Tracheal epithelial cell (primary cell): Measurements from ENCODE around the gene APOA5. TPM values are rescaled to one million over a fixed set of nuclear protein-coding genes. Genes with fewer than 3 reads are reported as not detected.

Experiments used
- total RNA-seq: library from RNA; depleted of rRNA; stranded (reverse); fragments of >200 nt; gene quantifications from 2 replicates; pipeline ENCODE4 v1.2.1, GENCODE V29; 2014

The APOA5 gene, protein sequence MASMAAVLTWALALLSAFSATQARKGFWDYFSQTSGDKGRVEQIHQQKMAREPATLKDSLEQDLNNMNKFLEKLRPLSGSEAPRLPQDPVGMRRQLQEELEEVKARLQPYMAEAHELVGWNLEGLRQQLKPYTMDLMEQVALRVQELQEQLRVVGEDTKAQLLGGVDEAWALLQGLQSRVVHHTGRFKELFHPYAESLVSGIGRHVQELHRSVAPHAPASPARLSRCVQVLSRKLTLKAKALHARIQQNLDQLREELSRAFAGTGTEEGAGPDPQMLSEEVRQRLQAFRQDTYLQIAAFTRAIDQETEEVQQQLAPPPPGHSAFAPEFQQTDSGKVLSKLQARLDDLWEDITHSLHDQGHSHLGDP
- not detected in 2 replicates for total RNA-seq

DNA sequence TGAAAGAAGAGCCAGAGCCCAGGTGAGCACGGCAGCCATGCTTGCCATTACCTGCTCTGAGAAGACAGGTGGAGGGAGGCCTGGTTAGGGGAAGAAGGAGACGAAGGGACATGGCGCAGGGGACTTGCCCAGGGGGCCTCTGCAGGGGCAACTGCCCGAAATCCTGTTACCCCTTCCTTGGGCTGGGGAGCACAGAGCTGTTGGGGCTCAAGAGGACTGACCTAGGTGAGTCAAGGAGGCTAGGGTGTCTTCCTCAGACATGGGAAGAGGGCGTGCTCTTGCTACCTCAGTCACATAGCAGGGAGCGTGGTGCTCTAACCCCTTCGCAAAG lies at the start of gene APOA5:
Gene APOA5 (minus strand): TSS at position 67 of the 331 bp plus-strand sequence. CDS start 19 bp downstream, at position 48.

DNA sequence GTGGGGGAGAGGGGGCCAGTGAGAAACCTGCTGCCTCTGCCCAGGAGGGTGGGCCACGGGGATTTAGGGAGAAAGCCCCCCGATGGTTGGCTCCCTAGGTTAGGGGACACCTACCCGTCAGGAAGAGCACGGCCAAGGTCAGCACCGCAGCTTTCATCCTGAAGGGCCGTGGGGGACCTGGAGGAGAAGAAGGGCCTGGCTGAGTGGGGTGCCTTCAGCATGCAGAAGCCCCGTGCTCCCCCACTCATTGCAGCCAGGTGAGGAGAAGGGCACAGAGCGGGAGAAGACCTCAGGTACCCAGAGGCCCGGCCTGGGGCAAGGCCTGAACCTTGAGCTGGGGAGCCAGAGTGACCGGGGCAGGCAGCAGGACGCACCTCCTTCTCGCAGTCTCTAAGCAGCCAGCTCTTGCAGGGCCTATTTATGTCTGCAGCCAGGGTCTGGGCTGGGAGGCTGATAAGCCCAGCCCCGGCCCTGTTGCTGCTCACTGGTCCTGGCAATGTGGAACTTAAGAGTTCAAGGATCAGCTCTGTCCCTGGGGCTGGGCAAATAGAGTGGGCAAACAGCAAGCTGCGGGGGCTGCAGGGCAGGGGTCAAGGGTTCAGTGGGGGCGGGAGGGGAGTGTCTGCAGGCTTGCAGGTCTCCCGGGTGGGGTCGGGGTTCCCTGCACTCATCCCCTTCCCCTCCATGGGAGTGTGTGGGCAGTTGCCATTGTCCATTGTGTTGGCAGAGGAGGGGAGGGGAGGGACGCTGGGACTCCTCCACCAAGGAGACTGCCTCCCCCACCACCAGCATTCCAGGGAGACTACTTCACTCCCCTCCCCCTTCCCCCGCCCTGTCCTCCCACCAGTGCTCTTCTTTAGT lies 45.8 kb upstream of the APOA5 start, which contains the start of gene APOA1:
Gene APOA1 (minus strand): TSS at position 392 of the 861 bp plus-strand sequence. CDS start 235 bp downstream, at position 157.

DNA sequence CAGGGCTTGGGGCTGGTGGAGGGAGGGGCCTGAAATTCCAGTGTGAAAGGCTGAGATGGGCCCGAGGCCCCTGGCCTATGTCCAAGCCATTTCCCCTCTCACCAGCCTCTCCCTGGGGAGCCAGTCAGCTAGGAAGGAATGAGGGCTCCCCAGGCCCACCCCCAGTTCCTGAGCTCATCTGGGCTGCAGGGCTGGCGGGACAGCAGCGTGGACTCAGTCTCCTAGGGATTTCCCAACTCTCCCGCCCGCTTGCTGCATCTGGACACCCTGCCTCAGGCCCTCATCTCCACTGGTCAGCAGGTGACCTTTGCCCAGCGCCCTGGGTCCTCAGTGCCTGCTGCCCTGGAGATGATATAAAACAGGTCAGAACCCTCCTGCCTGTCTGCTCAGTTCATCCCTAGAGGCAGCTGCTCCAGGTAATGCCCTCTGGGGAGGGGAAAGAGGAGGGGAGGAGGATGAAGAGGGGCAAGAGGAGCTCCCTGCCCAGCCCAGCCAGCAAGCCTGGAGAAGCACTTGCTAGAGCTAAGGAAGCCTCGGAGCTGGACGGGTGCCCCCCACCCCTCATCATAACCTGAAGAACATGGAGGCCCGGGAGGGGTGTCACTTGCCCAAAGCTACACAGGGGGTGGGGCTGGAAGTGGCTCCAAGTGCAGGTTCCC lies 38.0 kb upstream of the APOA5 start, which contains the start of gene APOC3:
Gene APOC3 (plus strand): TSS at position 383 of the 659 bp plus-strand sequence. CDS start 676 bp downstream, outside the sequence.

DNA sequence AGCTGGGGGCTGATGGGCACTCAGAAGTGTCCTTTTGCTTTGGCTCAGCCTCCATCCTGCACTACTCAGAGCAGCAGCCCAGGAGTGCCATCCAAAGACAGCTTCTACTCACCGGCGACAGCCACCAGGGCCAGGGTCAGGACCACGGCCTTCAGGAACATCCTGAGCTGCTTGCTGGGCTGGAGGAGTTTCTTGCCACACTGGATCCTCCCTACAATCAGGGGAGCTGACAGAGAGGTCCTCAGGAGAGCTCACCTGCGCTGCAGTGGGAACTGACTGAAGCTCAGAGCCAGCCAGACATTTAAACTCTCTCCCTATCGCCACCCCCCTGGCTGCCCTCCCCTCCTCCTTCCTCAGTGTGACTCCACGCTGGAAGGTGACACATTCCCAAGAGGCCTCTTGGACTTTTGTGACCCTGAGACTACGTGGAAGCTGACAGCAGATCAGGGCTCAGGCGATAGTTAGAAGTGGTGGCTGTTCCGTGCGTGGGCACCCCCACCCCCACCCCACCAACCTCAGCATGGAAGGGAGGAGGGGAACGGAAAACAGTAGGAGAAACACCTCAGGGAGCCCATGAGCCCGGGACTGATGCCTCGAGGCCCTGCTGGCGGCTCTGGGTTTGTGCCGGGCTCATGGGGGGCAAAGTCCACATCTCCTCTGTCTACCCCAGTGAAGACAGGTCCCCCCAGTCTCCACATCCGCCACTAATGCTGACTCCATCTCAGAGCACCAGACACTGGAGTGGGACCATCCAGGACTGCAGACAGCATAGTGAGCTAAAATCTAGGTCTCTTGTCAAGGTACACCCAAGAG lies 31.6 kb upstream of the APOA5 start, which contains the start of gene APOA4:
Gene APOA4 (minus strand): TSS at position 274 of the 813 bp plus-strand sequence. CDS start 113 bp downstream, at position 161.

DNA sequence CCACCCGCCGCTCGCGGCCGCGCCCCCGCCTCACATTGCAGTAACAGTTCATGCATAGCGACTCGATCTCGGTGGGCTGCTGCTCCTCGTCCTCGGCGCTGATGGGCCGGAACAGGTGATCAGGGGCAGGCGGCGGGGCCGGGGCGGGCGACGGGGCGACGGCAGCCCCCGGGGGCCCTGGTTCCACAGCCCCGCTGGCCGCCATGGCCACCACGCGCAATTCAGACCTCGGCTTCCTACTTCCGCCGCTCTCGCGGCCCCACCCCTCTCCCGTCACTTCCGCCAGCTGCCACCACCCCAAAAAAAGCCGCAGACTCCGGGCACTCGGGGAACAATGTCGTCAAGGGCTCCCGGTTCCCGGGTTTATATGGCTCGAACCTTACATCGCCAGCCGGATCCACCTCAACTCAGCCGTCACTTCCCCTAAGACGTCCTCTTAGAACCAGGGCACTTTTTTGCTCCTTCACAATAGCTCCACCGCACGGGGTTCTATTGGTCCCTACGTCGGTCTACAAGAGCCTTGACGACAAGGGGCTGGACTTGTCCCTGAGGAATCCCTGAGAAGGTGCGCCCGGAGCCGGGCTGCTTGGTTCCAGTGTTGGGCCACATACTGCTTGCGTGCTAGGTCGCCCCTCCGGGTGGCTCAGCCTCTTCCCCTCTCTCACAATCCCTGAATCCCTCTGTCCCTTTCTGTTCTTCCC lies 3.7 kb downstream of the APOA5 start, which contains the start of gene ZPR1:
Gene ZPR1 (minus strand): TSS at position 238 of the 701 bp plus-strand sequence. CDS start 33 bp downstream, at position 205.

DNA sequence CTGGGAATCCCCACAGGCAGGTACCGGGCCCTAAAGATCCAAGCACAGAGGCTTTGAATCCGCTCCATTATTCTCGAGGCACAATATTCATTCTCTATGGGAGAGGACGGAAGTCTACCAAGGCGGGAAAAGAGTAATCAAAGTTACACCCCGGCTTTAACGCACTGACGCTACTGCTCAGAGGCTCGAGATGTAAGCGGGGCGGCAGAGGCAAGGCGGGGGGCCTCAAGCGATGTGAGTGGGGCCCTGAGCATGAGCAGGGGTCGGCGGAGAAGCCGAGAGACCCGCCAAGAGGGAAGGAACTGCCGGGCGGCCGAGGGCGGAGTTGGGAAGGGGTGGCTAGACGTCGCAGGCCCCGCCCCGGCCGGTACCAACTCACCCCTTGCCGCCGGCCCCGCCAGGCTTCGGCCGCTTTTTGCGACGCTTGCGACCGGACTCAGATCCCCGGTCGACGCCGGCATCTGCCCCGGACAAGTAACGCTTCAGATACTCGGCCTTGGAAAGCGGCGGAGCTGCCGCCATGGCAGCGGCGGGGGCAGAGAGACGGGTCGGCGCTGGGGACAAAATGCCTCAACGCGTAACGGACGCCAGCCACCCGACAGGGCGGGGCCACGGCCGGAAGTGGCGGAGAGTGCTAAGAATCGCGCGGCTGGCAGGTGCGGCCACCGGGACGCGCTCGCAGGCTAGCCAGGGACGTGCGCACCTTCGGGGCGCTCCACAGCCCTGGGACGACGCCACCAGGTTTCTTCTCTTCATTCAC lies 19.1 kb downstream of the APOA5 start, which contains the start of gene BUD13:
Gene BUD13 (minus strand): TSS at position 545 of the 760 bp plus-strand sequence. CDS start 23 bp downstream, at position 522.

Other genes starting within 250 kb of the APOA5 start
- gene BUD13, start 18.9 kb downstream of the APOA5 start, total RNA-seq, result 11.3 and 12.0 TPM in 2 replicates
- gene ZPR1, start 3.9 kb downstream of the APOA5 start, total RNA-seq, result 62.9 and 66.5 TPM in 2 replicates
- gene APOA4, start 31.4 kb upstream of the APOA5 start, total RNA-seq, result not detected in 2 replicates
- not detected in 2 replicates for gene APOC3, start 38.0 kb upstream of the APOA5 start, total RNA-seq
- gene APOA1, start 45.7 kb upstream of the APOA5 start, total RNA-seq, result 0.85 TPM in 1 of 2 replicates, not detected in the other